Lower leg skin (tissue), 4 donors: ENCODE results near the gene MIP. TPM values are rescaled to one million over a fixed set of nuclear protein-coding genes. Genes with fewer than 3 reads are reported as not detected.

Source experiments
- total RNA-seq, 4 donors: library from RNA; depleted of rRNA; stranded (reverse); fragments of >200 nt; gene quantifications; one replicate each; pipeline ENCODE4 v1.1.0, GENCODE V29; 2016

The MIP gene
- total RNA-seq, 4 donors from 2014 or later = not detected

Other genes starting within 250 kb of the MIP start
- 10 to 100 TPM; 33.3 to 46.5 (median 42.1) TPM for gene RNF41, start 232.7 kb downstream of the MIP start, total RNA-seq
- 10 to 100 TPM in 3 of 4 donors, 1 to 10 TPM in 1; 9.9 to 23.1 (median 17.9) TPM for gene NABP2, start 230.3 kb downstream of the MIP start, total RNA-seq
- gene SLC39A5, start 224.6 kb downstream of the MIP start, total RNA-seq = not detected
- gene ANKRD52, start 196.3 kb downstream of the MIP start, total RNA-seq = 10 to 100 TPM; 15.6 to 22.3 (median 18.7) TPM
- 10 to 100 TPM in 1 of 4 donors, 1 to 10 TPM in 3; 2.8 to 11.0 (median 5.8) TPM for gene COQ10A, start 187.7 kb downstream of the MIP start, total RNA-seq
- gene CS, start 154.3 kb downstream of the MIP start, total RNA-seq = 100 to 1,000 TPM; 118 to 156 (median 150) TPM
- 10 to 100 TPM; 23.3 to 40.9 (median 37.7) TPM for gene CNPY2, start 138.7 kb downstream of the MIP start, total RNA-seq
- gene PAN2, start 120.7 kb downstream of the MIP start, total RNA-seq = 10 to 100 TPM; 24.2 to 60.1 (median 28.9) TPM
- under 1 TPM in 1 of 4 donors, not detected in 3; 0.45 TPM for gene IL23A, start 115.8 kb downstream of the MIP start, total RNA-seq
- 10 to 100 TPM; 60.8 to 98.4 (median 92.5) TPM for gene STAT2, start 94.5 kb downstream of the MIP start, total RNA-seq
- gene APOF, start 91.8 kb downstream of the MIP start, total RNA-seq = not detected
- gene TIMELESS, start 5.2 kb downstream of the MIP start, total RNA-seq = 1 to 10 TPM; 2.9 to 6.5 (median 3.7) TPM
- gene SPRYD4, start 13.9 kb upstream of the MIP start, total RNA-seq = 1 to 10 TPM; 1.3 to 2.3 (median 2.1) TPM
- gene GLS2, start 33.5 kb upstream of the MIP start, total RNA-seq = 10 to 100 TPM in 1 of 4 donors, 1 to 10 TPM in 3; 4.3 to 12.6 (median 6.8) TPM
- 10 to 100 TPM; 12.7 to 14.9 (median 13.7) TPM for gene RBMS2, start 67.2 kb upstream of the MIP start, total RNA-seq
- gene BAZ2A, start 175.7 kb upstream of the MIP start, total RNA-seq = 100 to 1,000 TPM in 2 of 4 donors, 10 to 100 TPM in 2; 64.8 to 141 (median 107) TPM
- gene ATP5F1B, start 191.3 kb upstream of the MIP start, total RNA-seq = 100 to 1,000 TPM; 360 to 457 (median 395) TPM
- 10 to 100 TPM; 57.0 to 73.7 (median 62.3) TPM for gene PTGES3, start 233.6 kb upstream of the MIP start, total RNA-seq